T47D (cell line): Measurements from ENCODE around the gene PER1.
A peak's percentile ranks its signal among the peaks of the same experiment; 100 is the strongest.

ENCODE experiments used
- DNase-seq, 2 experiments: peaks; one replicate each; pipeline versions ENCODE4 v3.0.0 to v3.0.0-alpha.2; 2011 to 2012; ENCODE audit warnings: low read depth in 1 of 2, low spot score in 1 of 2
- JUND ChIP-seq: IDR thresholded peaks from 2 replicates; pipeline ENCODE4 v1.6.1; 2012; ENCODE audit warnings: low read depth
- in situ Hi-C: cut with HindIII; loops from 2 replicates; pipeline ENCODE4 v1.10.0; 2016; ENCODE audit warnings: low sequenced_read_pairs, low pct_unique_long_range_greater_than_20kb

PER1 gene

GRCh38 chr17:8138672-8139371 lies 13.4 kb downstream of the PER1 start:
- TF ChIP-seq JUND = no peak
- in situ Hi-C loops = no loop called here
- peak; percentile 69 to 97 for DNase-seq

- DNase-seq = no peak
- in situ Hi-C loops = no loop called here
- TF ChIP-seq JUND = no peak
Measured at GRCh38 chr17:8138374-8138671, 13.9 kb downstream of the PER1 start.

GRCh38 chr17:8137645-8138373 lies 14.4 kb downstream of the PER1 start:
- no peak for DNase-seq
- no peak for TF ChIP-seq JUND
- in situ Hi-C loops = no loop called here

- TF ChIP-seq JUND = no peak
- in situ Hi-C loops = no loop called here
- DNase-seq = no peak
Measured at GRCh38 chr17:8133941-8134340, 18.3 kb downstream of the PER1 start.

GRCh38 chr17:8133399-8133798 lies 18.8 kb downstream of the PER1 start:
- in situ Hi-C loops = no loop called here
- TF ChIP-seq JUND = no peak
- no peak for DNase-seq

- TF ChIP-seq JUND = no peak
- no peak for DNase-seq
- in situ Hi-C loops = no loop called here
Measured at GRCh38 chr17:8131844-8132441, 20.3 kb downstream of the PER1 start.

- in situ Hi-C loops = no loop called here
- DNase-seq = no peak
- TF ChIP-seq JUND = no peak
Measured at GRCh38 chr17:8128125-8128784, 23.9 kb downstream of the PER1 start.

- in situ Hi-C loops = no loop called here
- no peak for TF ChIP-seq JUND
- no peak for DNase-seq
Measured at GRCh38 chr17:8126491-8127066, 25.6 kb downstream of the PER1 start.

GRCh38 chr17:8125947-8126490 lies 26.2 kb downstream of the PER1 start:
- in situ Hi-C loops = no loop called here
- no peak for DNase-seq
- TF ChIP-seq JUND = no peak

GRCh38 chr17:8125154-8125946 lies 26.9 kb downstream of the PER1 start:
- no peak for TF ChIP-seq JUND
- in situ Hi-C loops = no loop called here
- DNase-seq = peak in 1 of 2 experiments; percentile 60

- in situ Hi-C loops = no loop called here
- DNase-seq = no peak
- no peak for TF ChIP-seq JUND
Measured at GRCh38 chr17:8124350-8125153, 27.7 kb downstream of the PER1 start.
